Stimulated activated CD4-positive, alpha-beta T cell treated with anti-CD3 and anti-CD28 coated beads, Interleukin-2, amount 100 ng/mL, for 24 hours (primary cell): Measurements from ENCODE around the gene GCH1.
A peak's percentile ranks its signal among the peaks of the same experiment; 100 is the strongest.
"Not testable (repeated sequence)": the region's sequence is repeated elsewhere in the genome, so short reads cannot be mapped to it uniquely, and the experiment has no call there.

Source experiments
- DNase-seq, 2 donors: peaks; one replicate each; pipeline ENCODE4 v3.0.0-alpha.2; 2020

Gene GCH1

GRCh38 chr14:54902521-54903420, at the start of gene GCH1:
GCH1 (minus strand) TSS chr14:54902826; CDS start chr14:54902663, 163 bp downstream.
- DNase-seq: peak; percentile 77 to 79

GRCh38 chr14:54947230-54947629, 44.6 kb upstream of the GCH1 start:
- DNase-seq: no peak

GRCh38 chr14:54946500-54946899, 43.9 kb upstream of the GCH1 start:
- DNase-seq: no peak

GRCh38 chr14:54944737-54945391, 42.2 kb upstream of the GCH1 start:
- DNase-seq: no peak

GRCh38 chr14:54942913-54943312, 40.3 kb upstream of the GCH1 start:
- DNase-seq: no peak

- no peak for DNase-seq
Measured at GRCh38 chr14:54936816-54937215, 34.2 kb upstream of the GCH1 start.

- no peak for DNase-seq
Measured at GRCh38 chr14:54935958-54936357, 33.3 kb upstream of the GCH1 start.

GRCh38 chr14:54935100-54935499, 32.5 kb upstream of the GCH1 start:
- no peak for DNase-seq

GRCh38 chr14:54933006-54933405, 30.4 kb upstream of the GCH1 start:
- no peak for DNase-seq

GRCh38 chr14:54931598-54932340, 29.1 kb upstream of the GCH1 start:
- no peak for DNase-seq

GRCh38 chr14:54931101-54931500, 28.5 kb upstream of the GCH1 start:
- DNase-seq: no peak

GRCh38 chr14:54929556-54929955, 26.9 kb upstream of the GCH1 start:
- DNase-seq: no peak

GRCh38 chr14:54928216-54928615, 25.6 kb upstream of the GCH1 start:
- DNase-seq: no peak

- no peak for DNase-seq
Measured at GRCh38 chr14:54927551-54927950, 24.9 kb upstream of the GCH1 start.

GRCh38 chr14:54926570-54926969, 23.9 kb upstream of the GCH1 start:
- not testable (repeated sequence) for DNase-seq

GRCh38 chr14:54922598-54922997, 20.0 kb upstream of the GCH1 start:
- no peak for DNase-seq

- DNase-seq: no peak
Measured at GRCh38 chr14:54920052-54920451, 17.4 kb upstream of the GCH1 start.

- DNase-seq: no peak
Measured at GRCh38 chr14:54919330-54919729, 16.7 kb upstream of the GCH1 start.

GRCh38 chr14:54918427-54918826, 15.8 kb upstream of the GCH1 start:
- no peak for DNase-seq

GRCh38 chr14:54916101-54916500, 13.5 kb upstream of the GCH1 start:
- no peak for DNase-seq

- DNase-seq: no peak
Measured at GRCh38 chr14:54909817-54910558, 7.4 kb upstream of the GCH1 start.

- not testable (repeated sequence) for DNase-seq
Measured at GRCh38 chr14:54908973-54909372, 6.3 kb upstream of the GCH1 start.

GRCh38 chr14:54908190-54908589, 5.6 kb upstream of the GCH1 start:
- no peak for DNase-seq
